ENCODE measurements around the gene GTF2IRD1. TPM values are rescaled to one million over a fixed set of nuclear protein-coding genes. Genes with fewer than 3 reads are reported as not detected.

GTF2IRD1 gene
- total RNA-seq, 1 experiment from 2014 or later = 73.6 TPM

GRCh38 chr7:74599244-74599643 is 145.5 kb downstream of the GTF2IRD1 start:
- intact Hi-C loops (cut with micrococcal nuclease; ENCODE audit: unreplicated experiment) = no loop called here
- H3K4me3 ChIP-seq (ENCODE audit: low read depth, low read length, poor library complexity, severe bottlenecking) = no peak overlapping the region
- POLR2A ChIA-PET (ENCODE audit: low non-redundant PET) = no interaction called here
- no peaks in the 10 kb centered on the region for H3K9me3 ChIP-seq (ENCODE audit: low read depth, low read length, poor library complexity, severe bottlenecking)
- TF ChIP-seq EZH2 (IDR thresholded peaks at IDR 0.05; ENCODE audit: borderline replicate concordance, low read depth, low read length, poor library complexity, severe bottlenecking) (no peak), CTCF (conservative IDR thresholded peaks at IDR 0.05; ENCODE audit: low read depth, low read length) (no peak)
- BruUV-seq (replicated peaks) = no TSS peak
- CTCF ChIA-PET = no interaction called here
- H3K36me3 ChIP-seq (ENCODE audit: insufficient read depth, low read length, poor library complexity, severe bottlenecking) = peaks cover 66% of the 10 kb centered on the region
- DNase-seq (ENCODE audit: low spot score) = no peak
- no peaks in the 10 kb centered on the region for H3K4me1 ChIP-seq (ENCODE audit: insufficient read depth, low read length, poor library complexity, severe bottlenecking)
- H3K27ac ChIP-seq (ENCODE audit: low read depth, low read length, poor library complexity, severe bottlenecking) = no peak overlapping the region
- no peaks in the 10 kb centered on the region for H3K27me3 ChIP-seq (replicated peaks; ENCODE audit: insufficient read depth, low read depth, low read length, poor library complexity)

GRCh38 chr7:74604326-74605020 is 150.8 kb downstream of the GTF2IRD1 start:
- no peak overlapping the region for H3K4me3 ChIP-seq (ENCODE audit: low read depth, low read length, poor library complexity, severe bottlenecking)
- peaks cover 20% of the 10 kb centered on the region for H3K36me3 ChIP-seq (ENCODE audit: insufficient read depth, low read length, poor library complexity, severe bottlenecking)
- POLR2A ChIA-PET (ENCODE audit: low non-redundant PET) = no interaction called here
- no peaks in the 10 kb centered on the region for H3K4me1 ChIP-seq (ENCODE audit: insufficient read depth, low read length, poor library complexity, severe bottlenecking)
- H3K27ac ChIP-seq (ENCODE audit: low read depth, low read length, poor library complexity, severe bottlenecking) = no peak overlapping the region
- BruUV-seq (replicated peaks) = no TSS peak
- H3K27me3 ChIP-seq (replicated peaks; ENCODE audit: insufficient read depth, low read depth, low read length, poor library complexity) = no peaks in the 10 kb centered on the region
- TF ChIP-seq EZH2 (IDR thresholded peaks at IDR 0.05; ENCODE audit: borderline replicate concordance, low read depth, low read length, poor library complexity, severe bottlenecking) (no peak), CTCF (conservative IDR thresholded peaks at IDR 0.05; ENCODE audit: low read depth, low read length) (no peak)
- H3K9me3 ChIP-seq (ENCODE audit: low read depth, low read length, poor library complexity, severe bottlenecking) = no peaks in the 10 kb centered on the region
- CTCF ChIA-PET = no interaction called here
- intact Hi-C loops (cut with micrococcal nuclease; ENCODE audit: unreplicated experiment) = no loop called here
- DNase-seq (ENCODE audit: low spot score) = no peak

GRCh38 chr7:74606101-74606908 is 152.6 kb downstream of the GTF2IRD1 start:
- intact Hi-C loops (cut with micrococcal nuclease; ENCODE audit: unreplicated experiment) = no loop called here
- DNase-seq (ENCODE audit: low spot score) = peak; percentile 34
- POLR2A ChIA-PET (ENCODE audit: low non-redundant PET) = interaction anchor here (0.5 kb wide), 1 partner anchor 51 kb away, joined by 3 read pairs; no protein-coding TSS in a partner anchor
- no TSS peak for BruUV-seq (replicated peaks)
- TF ChIP-seq EZH2 (IDR thresholded peaks at IDR 0.05; ENCODE audit: borderline replicate concordance, low read depth, low read length, poor library complexity, severe bottlenecking) (no peak), CTCF (conservative IDR thresholded peaks at IDR 0.05; ENCODE audit: low read depth, low read length) (no peak)
- no peaks in the 10 kb centered on the region for H3K9me3 ChIP-seq (ENCODE audit: low read depth, low read length, poor library complexity, severe bottlenecking)
- CTCF ChIA-PET = no interaction called here
- H3K4me1 ChIP-seq (ENCODE audit: insufficient read depth, low read length, poor library complexity, severe bottlenecking) = no peaks in the 10 kb centered on the region
- H3K27ac ChIP-seq (ENCODE audit: low read depth, low read length, poor library complexity, severe bottlenecking) = peak overlapping the region; percentile 57
- no peaks in the 10 kb centered on the region for H3K27me3 ChIP-seq (replicated peaks; ENCODE audit: insufficient read depth, low read depth, low read length, poor library complexity)
- H3K36me3 ChIP-seq (ENCODE audit: insufficient read depth, low read length, poor library complexity, severe bottlenecking) = peaks cover 5% of the 10 kb centered on the region
- H3K4me3 ChIP-seq (ENCODE audit: low read depth, low read length, poor library complexity, severe bottlenecking) = peak overlapping the region; percentile 45

Data from A673 (cell line).